ENCODE results near the gene OLFM3.

OLFM3 gene

DNA sequence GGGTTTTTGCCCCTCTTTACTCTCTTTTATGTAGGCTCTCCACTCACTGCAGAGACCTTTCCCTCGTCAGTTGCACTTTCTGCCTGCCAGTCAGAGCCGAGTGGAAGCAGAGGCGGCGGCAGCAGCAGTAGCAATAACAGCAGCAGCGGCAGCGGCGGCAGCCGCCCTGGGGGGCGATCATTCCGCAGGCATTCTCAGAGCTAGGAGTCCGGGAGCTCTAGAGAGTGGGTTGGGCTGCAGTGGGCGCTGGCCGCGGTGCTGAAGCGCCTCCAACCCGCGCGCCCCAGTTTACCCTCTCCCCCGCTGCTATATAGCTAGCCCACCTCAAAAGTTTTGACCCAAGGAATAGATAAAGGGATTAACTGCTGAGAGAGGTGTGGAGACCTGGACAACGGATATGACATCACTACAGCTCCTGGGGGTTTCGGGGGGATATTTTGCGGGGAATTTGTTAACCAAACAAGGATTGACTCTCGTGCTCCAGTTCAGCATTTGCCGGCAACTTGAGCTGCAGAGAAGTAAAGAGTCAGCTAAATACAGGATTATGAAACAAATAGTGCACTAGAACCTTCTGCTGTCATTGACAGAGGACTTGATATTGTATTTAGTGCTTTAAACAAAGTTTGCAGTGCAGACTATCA lies at the start of gene OLFM3:
Gene OLFM3, minus strand, starts transcription at position 102 of the 641 bp plus-strand sequence.
- ATAC-seq, result peak; percentile 94
- TF ChIP-seq, protein P1, sequence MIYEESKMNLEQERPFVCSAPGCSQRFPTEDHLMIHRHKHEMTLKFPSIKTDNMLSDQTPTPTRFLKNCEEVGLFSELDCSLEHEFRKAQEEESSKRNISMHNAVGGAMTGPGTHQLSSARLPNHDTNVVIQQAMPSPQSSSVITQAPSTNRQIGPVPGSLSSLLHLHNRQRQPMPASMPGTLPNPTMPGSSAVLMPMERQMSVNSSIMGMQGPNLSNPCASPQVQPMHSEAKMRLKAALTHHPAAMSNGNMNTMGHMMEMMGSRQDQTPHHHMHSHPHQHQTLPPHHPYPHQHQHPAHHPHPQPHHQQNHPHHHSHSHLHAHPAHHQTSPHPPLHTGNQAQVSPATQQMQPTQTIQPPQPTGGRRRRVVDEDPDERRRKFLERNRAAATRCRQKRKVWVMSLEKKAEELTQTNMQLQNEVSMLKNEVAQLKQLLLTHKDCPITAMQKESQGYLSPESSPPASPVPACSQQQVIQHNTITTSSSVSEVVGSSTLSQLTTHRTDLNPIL (CRISPR knock-in tag; IDR thresholded peaks at IDR 0.05; ENCODE audit: low read depth), result no peak
- TF ChIP-seq ESRRG (CRISPR knock-in tag; IDR thresholded peaks at IDR 0.05) (no peak), SNAI2 (CRISPR knock-in tag; IDR thresholded peaks at IDR 0.05) (peak; percentile 86; the same call in 1 of the 2 replicates), CSDC2 (CRISPR knock-in tag; IDR thresholded peaks at IDR 0.05) (0 out of 2 replicates have a peak, but pooled peaks have one; percentile 71), ZNF565 (CRISPR knock-in tag; conservative IDR thresholded peaks at IDR 0.05; ENCODE audit: low read depth) (peak; percentile 79), TSHZ2 (CRISPR knock-in tag; IDR thresholded peaks at IDR 0.05) (peak; percentile 72; the same call in 1 of the 2 replicates), ZFP3 (CRISPR knock-in tag; IDR thresholded peaks at IDR 0.05) (peak; percentile 68; the same call in 1 of the 2 replicates), GLIS3 (CRISPR knock-in tag; IDR thresholded peaks at IDR 0.05) (no peak), ZNF8 (CRISPR knock-in tag; IDR thresholded peaks at IDR 0.05) (0 out of 2 replicates have a peak, but pooled peaks have one; percentile 16), ISL1 (CRISPR knock-in tag; IDR thresholded peaks at IDR 0.05) (peak; percentile 40)

GRCh38 chr1:102045752-102046151 lies 49.0 kb upstream of the OLFM3 start:
- TF ChIP-seq, protein P1 (CRISPR knock-in tag; IDR thresholded peaks at IDR 0.05; ENCODE audit: low read depth), result no peak
- TF ChIP-seq SNAI2 (CRISPR knock-in tag; IDR thresholded peaks at IDR 0.05), result no peak
- no peak for TF ChIP-seq RARB (CRISPR knock-in tag; IDR thresholded peaks at IDR 0.05)
- TF ChIP-seq, protein P2, sequence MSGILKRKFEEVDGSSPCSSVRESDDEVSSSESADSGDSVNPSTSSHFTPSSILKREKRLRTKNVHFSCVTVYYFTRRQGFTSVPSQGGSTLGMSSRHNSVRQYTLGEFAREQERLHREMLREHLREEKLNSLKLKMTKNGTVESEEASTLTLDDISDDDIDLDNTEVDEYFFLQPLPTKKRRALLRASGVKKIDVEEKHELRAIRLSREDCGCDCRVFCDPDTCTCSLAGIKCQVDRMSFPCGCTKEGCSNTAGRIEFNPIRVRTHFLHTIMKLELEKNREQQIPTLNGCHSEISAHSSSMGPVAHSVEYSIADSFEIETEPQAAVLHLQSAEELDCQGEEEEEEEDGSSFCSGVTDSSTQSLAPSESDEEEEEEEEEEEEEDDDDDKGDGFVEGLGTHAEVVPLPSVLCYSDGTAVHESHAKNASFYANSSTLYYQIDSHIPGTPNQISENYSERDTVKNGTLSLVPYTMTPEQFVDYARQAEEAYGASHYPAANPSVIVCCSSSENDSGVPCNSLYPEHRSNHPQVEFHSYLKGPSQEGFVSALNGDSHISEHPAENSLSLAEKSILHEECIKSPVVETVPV (CRISPR knock-in tag; IDR thresholded peaks at IDR 0.05), result no peak
- TF ChIP-seq CSDC2 (CRISPR knock-in tag; IDR thresholded peaks at IDR 0.05), result no peak
- no peak for TF ChIP-seq ZNF8 (CRISPR knock-in tag; IDR thresholded peaks at IDR 0.05)
- TF ChIP-seq PATZ1 (CRISPR knock-in tag; IDR thresholded peaks at IDR 0.05; ENCODE audit: borderline replicate concordance), result no peak
- no peak for TF ChIP-seq TSHZ2 (CRISPR knock-in tag; IDR thresholded peaks at IDR 0.05)
- TF ChIP-seq OSR1 (CRISPR knock-in tag; IDR thresholded peaks at IDR 0.05), result no peak

GRCh38 chr1:102032534-102032933 lies 35.8 kb upstream of the OLFM3 start:
- no peak for TF ChIP-seq ZNF565 (CRISPR knock-in tag; conservative IDR thresholded peaks at IDR 0.05; ENCODE audit: low read depth)
- no peak for TF ChIP-seq ISL1 (CRISPR knock-in tag; IDR thresholded peaks at IDR 0.05)
- TF ChIP-seq, protein P2 (CRISPR knock-in tag; IDR thresholded peaks at IDR 0.05), result no peak
- TF ChIP-seq TSHZ2 (CRISPR knock-in tag; IDR thresholded peaks at IDR 0.05), result no peak
- TF ChIP-seq TOX (CRISPR knock-in tag; IDR thresholded peaks at IDR 0.05; ENCODE audit: borderline replicate concordance), result no peak
- no peak for TF ChIP-seq ZNF70 (CRISPR knock-in tag; IDR thresholded peaks at IDR 0.05)
- no peak for TF ChIP-seq CSDC2 (CRISPR knock-in tag; IDR thresholded peaks at IDR 0.05)
- TF ChIP-seq ARNTL (CRISPR knock-in tag; IDR thresholded peaks at IDR 0.05; ENCODE audit: borderline replicate concordance, low read depth), result no peak
- no peak for ATAC-seq

More at GRCh38 chr1:102045752-102046151, 49.0 kb upstream of the OLFM3 start:
- ATAC-seq, result no peak

All from SK-N-SH treated with all-trans-retinoic acid at 6 μM for 48 hours (cell line).